Stimulated activated CD4-positive, alpha-beta T cell treated with anti-CD3 and anti-CD28 coated beads, Interleukin-15, amount 100 ng/mL, for 48 hours (primary cell): Measurements from ENCODE around the gene CIB2.

Experiments
- DNase-seq, 2 donors: peaks; one replicate each; pipeline ENCODE4 v3.0.0-alpha.2; 2020; ENCODE audit warnings: low read depth in 2 of 2

CIB2 gene

GRCh38 chr15:78065973-78066946 lies 65.0 kb downstream of the CIB2 start:
- no peak for DNase-seq

DNA sequence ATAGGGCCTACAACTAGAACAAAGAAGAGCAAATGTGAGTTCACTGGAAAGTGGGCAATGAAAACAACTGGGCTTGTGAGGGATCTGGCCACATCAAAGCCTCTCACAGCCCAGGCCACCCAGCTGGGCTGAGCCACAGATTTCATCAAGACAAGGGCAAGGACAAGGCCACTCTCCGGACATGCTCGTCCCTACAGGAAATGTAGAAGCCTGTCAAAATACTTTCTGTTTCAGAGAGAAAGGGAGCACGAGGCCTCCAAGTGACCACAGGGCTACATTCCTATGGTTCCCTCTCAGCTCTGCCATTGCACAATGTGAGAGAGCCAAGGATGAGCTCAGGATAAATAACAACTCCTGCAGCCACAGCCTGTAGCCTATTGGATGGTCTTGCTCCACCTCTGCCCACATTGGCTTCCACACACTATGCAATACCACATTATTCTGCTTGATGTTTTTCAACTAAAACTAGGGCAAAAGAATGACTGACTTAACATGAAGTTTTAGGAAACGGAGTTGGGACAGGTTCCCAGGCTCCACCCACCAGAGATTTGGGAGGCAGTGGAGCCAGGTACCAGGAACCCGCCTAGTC lies 65.9 kb downstream of the CIB2 start:
- no peak for DNase-seq

DNA sequence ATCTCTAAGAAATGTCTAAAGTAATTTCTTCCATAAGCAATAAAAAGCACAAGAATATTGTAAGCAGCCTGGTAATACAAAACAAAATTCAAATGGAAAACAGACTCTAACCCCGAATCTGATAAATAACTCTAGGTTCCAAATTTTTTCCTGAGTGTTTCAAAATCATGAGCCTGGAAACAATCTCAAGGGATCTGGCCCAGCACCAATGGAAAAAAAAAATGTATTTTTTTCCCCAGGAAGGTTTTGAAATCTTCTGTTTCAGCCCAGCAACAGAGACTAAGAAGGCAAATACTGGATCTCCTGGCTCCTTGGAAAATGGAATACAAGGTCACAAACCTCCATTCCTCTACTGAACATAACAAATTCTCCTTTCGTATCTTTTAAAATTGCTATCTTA lies 66.7 kb downstream of the CIB2 start:
- no peak for DNase-seq

GRCh38 chr15:78063970-78064385 lies 67.3 kb downstream of the CIB2 start:
- no peak for DNase-seq

DNA sequence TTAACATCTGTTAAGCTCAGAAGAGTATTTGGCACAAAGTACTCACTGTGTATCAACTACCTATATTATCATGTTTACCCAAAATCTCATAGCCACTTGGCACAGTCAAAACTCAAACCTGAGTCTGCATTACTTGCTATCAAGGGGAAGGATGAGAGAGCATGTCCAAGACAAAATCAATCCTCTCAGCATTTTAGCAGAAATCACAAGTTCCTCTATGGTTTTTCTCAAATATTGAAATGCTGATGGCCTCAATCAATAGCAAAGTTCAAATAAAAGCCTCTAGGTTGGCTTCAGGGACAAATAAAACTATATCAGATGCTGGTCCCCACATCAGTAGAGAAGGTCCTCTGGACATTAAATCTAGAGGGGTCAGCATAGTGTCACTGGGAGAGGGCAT lies 68.0 kb downstream of the CIB2 start:
- DNase-seq = no peak

DNA sequence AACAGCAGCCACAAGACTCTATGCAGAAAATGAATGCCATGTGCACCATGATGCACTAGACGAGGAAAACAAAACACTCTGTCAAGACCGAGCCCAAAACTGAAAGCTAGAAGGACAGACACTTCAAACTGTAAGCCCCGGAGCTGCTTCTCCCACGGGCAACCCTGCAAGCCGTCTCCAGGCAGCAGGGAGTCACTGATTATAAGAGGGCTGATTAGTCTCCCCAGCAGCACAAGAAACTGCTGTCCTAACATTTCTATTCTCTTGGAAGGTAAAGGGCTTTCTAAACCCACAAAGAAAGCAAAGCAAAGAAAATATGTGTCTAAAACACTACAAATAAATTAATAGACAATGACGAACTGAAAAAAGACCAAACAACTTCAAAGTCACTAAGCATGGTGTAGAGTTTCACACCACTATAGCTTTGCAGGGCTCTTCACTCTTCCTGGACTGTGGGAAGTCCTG lies 69.2 kb downstream of the CIB2 start:
- no peak for DNase-seq

DNA sequence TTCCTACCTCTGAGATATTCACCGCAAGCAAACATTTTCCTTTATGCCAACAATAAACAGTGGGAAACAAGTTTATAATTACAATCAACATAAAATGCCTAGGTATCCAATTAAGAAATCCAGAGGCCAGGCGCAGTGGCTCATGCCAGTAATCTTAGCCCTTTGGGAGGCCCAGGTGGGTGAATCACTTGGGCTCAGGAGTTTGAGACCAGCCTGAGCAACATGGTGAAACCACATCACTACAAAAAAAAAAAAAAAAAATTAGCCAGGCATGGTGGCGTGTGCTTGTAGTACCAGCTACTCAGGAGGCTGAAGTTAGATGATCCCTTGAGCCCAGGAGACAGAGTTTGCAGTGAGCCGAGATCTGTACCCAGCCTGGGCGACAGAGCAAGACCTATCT lies 71.0 kb downstream of the CIB2 start:
- no peak for DNase-seq

DNA sequence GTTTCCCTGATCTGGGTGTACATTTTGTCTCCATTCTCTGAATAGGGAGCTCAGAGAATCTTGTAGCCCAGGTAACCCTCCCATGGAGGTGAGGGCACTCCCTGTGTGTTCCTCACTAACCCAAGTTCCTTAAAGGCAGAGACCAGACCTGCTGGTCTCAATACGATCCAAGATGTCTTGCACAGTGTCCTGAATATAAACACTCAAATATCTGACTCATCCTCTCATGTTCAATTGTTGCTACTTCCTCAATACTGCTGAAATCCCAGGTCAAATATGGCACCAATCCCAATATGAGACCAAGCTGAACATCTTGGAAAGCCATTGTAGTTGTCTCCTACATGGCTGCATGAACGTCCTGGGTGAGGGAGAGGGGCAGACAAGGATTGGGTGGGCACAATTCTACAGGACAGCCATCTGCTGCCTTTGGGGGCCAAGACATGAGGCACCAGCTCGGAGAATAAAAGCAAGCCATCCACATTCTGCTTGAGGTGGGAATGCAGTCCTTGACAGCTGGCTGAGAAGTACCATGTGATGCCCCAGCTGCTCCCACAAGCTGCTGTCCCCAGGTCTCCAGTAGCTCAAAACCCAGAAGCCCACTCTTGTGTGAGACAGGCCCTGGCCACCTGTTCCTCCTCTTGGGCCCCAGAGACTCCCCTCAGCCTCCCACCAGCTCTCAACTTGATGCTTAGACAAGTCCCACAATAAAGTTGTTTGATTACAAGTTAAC lies 72.0 kb downstream of the CIB2 start:
- DNase-seq = no peak

- no peak for DNase-seq
Observed at GRCh38 chr15:78058401-78058935, 72.8 kb downstream of the CIB2 start.

DNA sequence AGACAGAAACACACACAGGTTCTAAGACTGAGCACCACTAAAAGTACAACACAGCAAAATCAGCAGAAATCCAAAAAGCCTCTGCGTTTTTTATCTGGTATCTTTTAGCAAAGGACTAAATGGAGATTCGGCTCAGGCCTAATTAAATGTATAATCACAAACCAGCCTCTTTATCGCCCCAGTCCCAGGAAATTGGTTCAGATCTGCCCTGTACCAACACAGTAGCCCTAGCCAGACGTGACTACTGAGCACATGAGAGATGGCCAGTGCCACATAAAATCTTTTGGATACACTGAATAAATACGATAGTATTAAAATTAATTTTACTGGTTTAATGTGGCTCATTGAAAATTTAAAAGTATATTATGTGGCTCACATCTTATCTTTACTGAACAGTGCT lies 73.4 kb downstream of the CIB2 start:
- DNase-seq = no peak

GRCh38 chr15:78056714-78057269 lies 74.5 kb downstream of the CIB2 start:
- no peak for DNase-seq

GRCh38 chr15:78055919-78056713 lies 75.1 kb downstream of the CIB2 start:
- DNase-seq = no peak

DNA sequence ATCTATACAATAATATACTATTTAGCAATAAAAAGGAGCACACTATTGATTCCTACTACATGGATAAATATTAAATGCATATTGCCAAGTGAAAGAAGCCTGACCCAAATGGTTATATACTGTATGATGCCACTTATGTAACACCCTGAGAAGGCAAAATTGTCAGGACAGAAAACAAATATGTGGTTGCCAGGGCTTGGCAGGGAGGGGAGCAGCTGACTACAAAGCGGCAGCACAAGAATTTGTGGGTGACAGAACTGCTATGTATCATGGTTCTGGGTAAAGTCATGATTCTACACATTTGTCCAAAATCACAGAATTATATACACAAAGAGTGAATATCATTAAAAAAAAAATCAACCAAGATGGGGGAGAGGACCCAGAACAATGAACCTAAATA lies 76.3 kb downstream of the CIB2 start:
- no peak for DNase-seq
